Measurements from ENCODE around the gene ITGA2B. TPM values are rescaled to one million over a fixed set of nuclear protein-coding genes. Genes with fewer than 3 reads are reported as not detected.
"Not testable (repeated sequence)": the region's sequence is repeated elsewhere in the genome, so short reads cannot be mapped to it uniquely, and the experiment has no call there.

The ITGA2B gene
- total and polyA plus RNA-seq, 2 experiments from 2014 or later = 0.77 to 3.6 TPM

DNA sequence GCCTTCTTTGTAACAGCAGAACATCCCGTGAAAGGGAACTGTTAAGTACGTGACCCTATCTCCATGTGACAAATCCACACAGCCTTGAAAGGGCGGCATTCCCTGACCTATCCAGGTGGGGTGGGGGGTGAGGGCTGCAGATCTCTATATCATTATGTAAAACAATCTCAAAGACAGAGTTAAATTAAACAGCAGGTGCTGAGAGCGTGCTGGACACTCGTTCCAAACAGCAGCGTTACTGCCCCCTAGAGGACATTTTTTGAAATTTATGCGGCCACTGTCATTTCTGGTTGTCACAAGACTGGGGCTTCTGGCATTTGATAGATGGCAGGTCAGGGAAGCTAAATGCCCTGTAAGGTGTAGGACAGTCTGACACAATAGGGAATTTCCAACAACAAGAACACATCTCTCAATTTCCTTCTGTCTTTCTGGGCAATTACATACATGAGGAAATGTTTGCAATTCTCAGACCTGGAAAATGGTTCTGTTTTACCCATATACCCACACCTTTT lies 58.1 kb downstream of the ITGA2B start:
- Histone ChIP-seq H3K4me1 (ENCODE audit: insufficient read depth) (peaks cover 1% of the 10 kb centered on the region), H3K9me2 (replicated peaks; ENCODE audit: insufficient read depth) (no peaks in the 10 kb centered on the region), H3K36me3 (replicated peaks; ENCODE audit: insufficient read depth, low read depth) (no peaks in the 10 kb centered on the region), H3K27ac (no peak overlapping the region), H3K27me3 (no peaks in the 10 kb centered on the region), H3K4me3 (no peak overlapping the region), H2AFZ (no peak overlapping the region), H3K4me2 (no peak overlapping the region), H4K20me1 (ENCODE audit: insufficient read depth, poor library complexity, severe bottlenecking) (no peaks in the 10 kb centered on the region), H3K9me3 (ENCODE audit: low read depth) (no peaks in the 10 kb centered on the region), H3K79me2 (no peaks in the 10 kb centered on the region)
- peak; percentile 91 for DNase-seq (ENCODE audit: low spot score)
- WGBS (ENCODE audit: low lambda C conversion rate, missing lambda C conversion rate) = 13% methylated on average over 7 of the region's 7 CpGs
- no peak for TF ChIP-seq EZH2 (IDR thresholded peaks at IDR 0.05; ENCODE audit: borderline replicate concordance)
- TF ChIP-seq, protein P1, sequence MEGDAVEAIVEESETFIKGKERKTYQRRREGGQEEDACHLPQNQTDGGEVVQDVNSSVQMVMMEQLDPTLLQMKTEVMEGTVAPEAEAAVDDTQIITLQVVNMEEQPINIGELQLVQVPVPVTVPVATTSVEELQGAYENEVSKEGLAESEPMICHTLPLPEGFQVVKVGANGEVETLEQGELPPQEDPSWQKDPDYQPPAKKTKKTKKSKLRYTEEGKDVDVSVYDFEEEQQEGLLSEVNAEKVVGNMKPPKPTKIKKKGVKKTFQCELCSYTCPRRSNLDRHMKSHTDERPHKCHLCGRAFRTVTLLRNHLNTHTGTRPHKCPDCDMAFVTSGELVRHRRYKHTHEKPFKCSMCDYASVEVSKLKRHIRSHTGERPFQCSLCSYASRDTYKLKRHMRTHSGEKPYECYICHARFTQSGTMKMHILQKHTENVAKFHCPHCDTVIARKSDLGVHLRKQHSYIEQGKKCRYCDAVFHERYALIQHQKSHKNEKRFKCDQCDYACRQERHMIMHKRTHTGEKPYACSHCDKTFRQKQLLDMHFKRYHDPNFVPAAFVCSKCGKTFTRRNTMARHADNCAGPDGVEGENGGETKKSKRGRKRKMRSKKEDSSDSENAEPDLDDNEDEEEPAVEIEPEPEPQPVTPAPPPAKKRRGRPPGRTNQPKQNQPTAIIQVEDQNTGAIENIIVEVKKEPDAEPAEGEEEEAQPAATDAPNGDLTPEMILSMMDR (IDR thresholded peaks at IDR 0.05; ENCODE audit: poor library complexity) = peak; percentile 73

DNA sequence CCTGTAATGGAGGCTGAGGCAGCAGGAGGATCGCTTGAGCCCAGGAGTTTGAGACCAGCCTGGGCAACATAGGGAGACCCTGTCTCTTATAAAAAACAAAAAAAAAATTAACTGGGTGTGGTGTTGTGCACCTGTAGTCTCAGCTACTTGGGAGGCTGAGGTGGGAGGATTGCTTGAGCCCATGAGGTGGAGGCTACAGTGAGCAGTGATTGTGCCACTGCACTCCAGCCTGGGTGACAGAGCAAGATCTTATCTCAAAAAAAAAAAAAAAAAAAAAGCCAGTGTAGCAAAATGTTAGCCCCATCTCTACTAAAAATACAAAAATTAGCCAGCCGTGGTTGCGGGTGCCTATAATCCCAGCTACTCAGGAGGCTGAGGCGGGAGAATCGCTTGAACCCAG lies 59.2 kb downstream of the ITGA2B start:
- H3K36me3 ChIP-seq (replicated peaks; ENCODE audit: insufficient read depth, low read depth); H3K4me2 ChIP-seq; H3K27ac ChIP-seq; H3K9me2 ChIP-seq (replicated peaks; ENCODE audit: insufficient read depth); DNase-seq (ENCODE audit: low spot score); H4K20me1 ChIP-seq (ENCODE audit: insufficient read depth, poor library complexity, severe bottlenecking); H3K79me2 ChIP-seq; H2AFZ ChIP-seq; H3K4me3 ChIP-seq; H3K9me3 ChIP-seq (ENCODE audit: low read depth); H3K27me3 ChIP-seq: not testable (repeated sequence)
- peaks cover 10% of the 10 kb centered on the region for H3K4me1 ChIP-seq (ENCODE audit: insufficient read depth)
- WGBS (ENCODE audit: low lambda C conversion rate, missing lambda C conversion rate) = 87% methylated on average over 5 of the region's 5 CpGs

DNA sequence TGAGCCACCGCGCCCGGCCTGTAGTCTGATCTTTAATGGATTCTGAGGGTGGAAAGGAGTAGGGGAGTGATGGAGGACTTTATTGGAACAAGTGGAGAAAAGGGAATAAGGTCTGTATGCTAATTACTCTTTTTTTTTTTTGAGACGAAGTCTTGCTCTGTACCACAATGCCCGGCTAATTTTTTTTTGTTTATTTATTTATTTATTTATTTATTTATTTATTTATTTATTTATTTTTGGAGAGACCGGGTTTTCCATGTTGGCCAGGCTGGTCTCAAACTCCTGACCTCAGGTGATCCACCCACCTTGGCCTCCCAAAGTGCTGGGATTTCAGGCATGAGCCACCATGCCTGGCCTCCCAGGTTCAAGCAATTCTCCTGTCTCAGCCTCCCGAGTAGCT lies 59.9 kb downstream of the ITGA2B start:
- 89% methylated on average over 7 of the region's 7 CpGs for WGBS (ENCODE audit: low lambda C conversion rate, missing lambda C conversion rate)
- not testable (repeated sequence) for H3K4me3 ChIP-seq; H2AFZ ChIP-seq; H4K20me1 ChIP-seq (ENCODE audit: insufficient read depth, poor library complexity, severe bottlenecking); H3K4me2 ChIP-seq; H3K27me3 ChIP-seq; H3K9me2 ChIP-seq (replicated peaks; ENCODE audit: insufficient read depth); DNase-seq (ENCODE audit: low spot score); H3K27ac ChIP-seq; H3K36me3 ChIP-seq (replicated peaks; ENCODE audit: insufficient read depth, low read depth); H3K9me3 ChIP-seq (ENCODE audit: low read depth); H3K79me2 ChIP-seq
- peaks cover 10% of the 10 kb centered on the region for H3K4me1 ChIP-seq (ENCODE audit: insufficient read depth)

DNA sequence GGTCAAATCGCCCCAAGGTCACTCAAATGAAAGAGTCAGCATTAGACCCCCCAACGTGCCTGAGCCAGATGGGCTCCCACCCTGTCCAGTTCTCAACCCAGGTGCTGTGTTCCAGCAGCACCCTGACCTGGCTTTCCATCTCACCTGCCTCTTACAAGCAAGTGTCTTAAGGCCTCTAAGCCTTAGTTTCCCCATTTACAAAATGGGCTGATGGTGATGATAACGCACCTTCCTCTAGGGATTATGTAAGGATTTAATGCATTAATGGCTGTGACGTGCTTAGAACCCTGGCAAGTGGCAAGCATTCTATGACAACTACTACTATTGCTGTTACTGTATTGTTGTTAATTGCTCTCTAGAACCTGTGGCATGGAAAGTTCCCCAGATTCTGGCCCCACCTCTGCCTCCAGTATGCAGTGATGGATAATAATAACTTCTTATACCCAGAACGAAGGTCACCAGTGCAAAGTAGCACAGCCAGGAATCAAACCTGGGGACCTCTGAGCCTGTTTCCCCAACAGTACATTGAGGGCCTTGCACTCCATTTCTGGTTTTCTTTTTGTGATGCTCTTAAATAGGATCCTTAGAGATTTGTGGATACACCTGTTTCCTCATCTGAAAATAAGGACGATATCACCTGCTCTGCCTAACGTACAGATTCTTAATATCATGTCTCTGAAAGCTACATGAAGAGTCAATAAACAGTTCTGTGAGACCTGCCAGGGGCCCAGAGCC lies 61.6 kb downstream of the ITGA2B start:
- peaks cover 17% of the 10 kb centered on the region for H3K4me1 ChIP-seq (ENCODE audit: insufficient read depth)
- H2AFZ ChIP-seq = no peak overlapping the region
- no peaks in the 10 kb centered on the region for H4K20me1 ChIP-seq (ENCODE audit: insufficient read depth, poor library complexity, severe bottlenecking)
- no peak overlapping the region for H3K4me3 ChIP-seq
- H3K27me3 ChIP-seq = no peaks in the 10 kb centered on the region
- H3K9me3 ChIP-seq (ENCODE audit: low read depth) = no peaks in the 10 kb centered on the region
- H3K4me2 ChIP-seq = no peak overlapping the region
- TF ChIP-seq EZH2phosphoT487 (IDR thresholded peaks at IDR 0.05; ENCODE audit: low read depth, severe bottlenecking, unreplicated experiment) = no peak
- H3K27ac ChIP-seq = no peak overlapping the region
- H3K79me2 ChIP-seq = peaks cover 12% of the 10 kb centered on the region
- H3K36me3 ChIP-seq (replicated peaks; ENCODE audit: insufficient read depth, low read depth) = no peaks in the 10 kb centered on the region
- no peak for DNase-seq (ENCODE audit: low spot score)
- H3K9me2 ChIP-seq (replicated peaks; ENCODE audit: insufficient read depth) = no peaks in the 10 kb centered on the region
- WGBS (ENCODE audit: low lambda C conversion rate, missing lambda C conversion rate) = 87% methylated on average over 7 of the region's 7 CpGs

DNA sequence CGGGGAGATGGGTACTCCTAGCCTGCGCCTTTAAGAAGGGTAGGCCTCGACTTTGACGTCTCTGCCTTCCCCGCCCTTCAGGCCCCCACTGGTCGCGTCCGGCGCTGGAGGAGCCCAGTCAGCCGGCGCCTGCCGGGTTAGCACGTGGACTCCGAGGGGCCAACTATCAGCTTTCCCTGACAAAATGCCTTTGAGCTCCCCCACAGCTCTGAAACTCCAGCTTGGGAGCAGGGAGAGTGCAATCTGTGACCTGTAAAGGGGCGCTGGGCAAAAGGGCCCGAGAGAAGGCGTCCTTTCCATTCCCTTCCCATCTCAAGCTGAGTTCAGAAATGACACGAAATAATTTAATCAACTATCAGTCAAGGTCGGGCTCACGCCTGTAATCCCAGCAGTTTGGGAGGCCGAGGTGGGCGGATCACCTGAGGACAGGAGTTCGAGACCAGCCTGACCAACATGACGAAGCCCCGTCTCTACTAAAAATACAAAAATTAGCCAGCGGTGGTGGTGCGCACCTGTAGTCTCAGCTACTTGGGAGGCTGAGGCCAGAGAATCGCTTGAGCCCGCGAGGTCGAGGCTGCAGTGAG lies 62.5 kb downstream of the ITGA2B start:
- no peak overlapping the region for H3K4me3 ChIP-seq
- WGBS (ENCODE audit: low lambda C conversion rate, missing lambda C conversion rate) = 41% methylated on average over 26 of the region's 31 CpGs
- H3K79me2 ChIP-seq = peaks cover 12% of the 10 kb centered on the region

More for the DNA sequence above, 62.5 kb downstream of the ITGA2B start:
- no peaks in the 10 kb centered on the region for H3K36me3 ChIP-seq (replicated peaks; ENCODE audit: insufficient read depth, low read depth)
- no peak overlapping the region for H3K27ac ChIP-seq
- H3K4me2 ChIP-seq = peak overlapping the region; percentile 85
- DNase-seq (ENCODE audit: low spot score) = peak; percentile 97
- no peaks in the 10 kb centered on the region for H3K9me2 ChIP-seq (replicated peaks; ENCODE audit: insufficient read depth)
- H2AFZ ChIP-seq = peak overlapping the region; percentile 46
- H3K27me3 ChIP-seq = no peaks in the 10 kb centered on the region
- TF ChIP-seq, protein P1 (IDR thresholded peaks at IDR 0.05; ENCODE audit: poor library complexity) = no peak
- TF ChIP-seq EZH2phosphoT487 (IDR thresholded peaks at IDR 0.05; ENCODE audit: low read depth, severe bottlenecking, unreplicated experiment) (no peak), EZH2 (IDR thresholded peaks at IDR 0.05; ENCODE audit: borderline replicate concordance) (no peak)
- H4K20me1 ChIP-seq (ENCODE audit: insufficient read depth, poor library complexity, severe bottlenecking) = no peaks in the 10 kb centered on the region
- H3K9me3 ChIP-seq (ENCODE audit: low read depth) = no peaks in the 10 kb centered on the region
- H3K4me1 ChIP-seq (ENCODE audit: insufficient read depth) = peaks cover 17% of the 10 kb centered on the region

Measured in hepatocyte (in vitro differentiated cells).